ENCODE results near the gene RIPK4. TPM values are rescaled to one million over a fixed set of nuclear protein-coding genes. Genes with fewer than 3 reads are reported as not detected.
A peak's percentile ranks its signal among the peaks of the same experiment; 100 is the strongest.

Gene RIPK4
- total RNA-seq, 4 donors from 2014 or later, result 38.6 to 59.5 (median 50.0) TPM

- WGBS, result 46% methylated on average over 8 of the region's 31 CpGs
- H3K27me3 ChIP-seq, result peaks cover 6% of the 10 kb centered on the region
- no peaks in the 10 kb centered on the region for H3K9me3 ChIP-seq
- DNase-seq (ENCODE audit: low spot score in 2 of 2), result no peak
- TF ChIP-seq EP300 (IDR thresholded peaks at IDR 0.05) (no peak), POLR2AphosphoS5 (IDR thresholded peaks at IDR 0.05) (no peak), POLR2A (IDR thresholded peaks at IDR 0.05) (no peak)
- TF ChIP-seq, protein P1, sequence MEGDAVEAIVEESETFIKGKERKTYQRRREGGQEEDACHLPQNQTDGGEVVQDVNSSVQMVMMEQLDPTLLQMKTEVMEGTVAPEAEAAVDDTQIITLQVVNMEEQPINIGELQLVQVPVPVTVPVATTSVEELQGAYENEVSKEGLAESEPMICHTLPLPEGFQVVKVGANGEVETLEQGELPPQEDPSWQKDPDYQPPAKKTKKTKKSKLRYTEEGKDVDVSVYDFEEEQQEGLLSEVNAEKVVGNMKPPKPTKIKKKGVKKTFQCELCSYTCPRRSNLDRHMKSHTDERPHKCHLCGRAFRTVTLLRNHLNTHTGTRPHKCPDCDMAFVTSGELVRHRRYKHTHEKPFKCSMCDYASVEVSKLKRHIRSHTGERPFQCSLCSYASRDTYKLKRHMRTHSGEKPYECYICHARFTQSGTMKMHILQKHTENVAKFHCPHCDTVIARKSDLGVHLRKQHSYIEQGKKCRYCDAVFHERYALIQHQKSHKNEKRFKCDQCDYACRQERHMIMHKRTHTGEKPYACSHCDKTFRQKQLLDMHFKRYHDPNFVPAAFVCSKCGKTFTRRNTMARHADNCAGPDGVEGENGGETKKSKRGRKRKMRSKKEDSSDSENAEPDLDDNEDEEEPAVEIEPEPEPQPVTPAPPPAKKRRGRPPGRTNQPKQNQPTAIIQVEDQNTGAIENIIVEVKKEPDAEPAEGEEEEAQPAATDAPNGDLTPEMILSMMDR (IDR thresholded peaks at IDR 0.05), result no peak
- H3K4me1 ChIP-seq, result peaks cover 45% of the 10 kb centered on the region
- no peaks in the 10 kb centered on the region for H3K36me3 ChIP-seq
- H3K4me3 ChIP-seq, result peak overlapping the region; percentile 19
- H3K27ac ChIP-seq, result peak overlapping the region; percentile 42
These were observed 38.8 kb downstream of the RIPK4 start for GRCh38 chr21:41727784-41728763.

DNA sequence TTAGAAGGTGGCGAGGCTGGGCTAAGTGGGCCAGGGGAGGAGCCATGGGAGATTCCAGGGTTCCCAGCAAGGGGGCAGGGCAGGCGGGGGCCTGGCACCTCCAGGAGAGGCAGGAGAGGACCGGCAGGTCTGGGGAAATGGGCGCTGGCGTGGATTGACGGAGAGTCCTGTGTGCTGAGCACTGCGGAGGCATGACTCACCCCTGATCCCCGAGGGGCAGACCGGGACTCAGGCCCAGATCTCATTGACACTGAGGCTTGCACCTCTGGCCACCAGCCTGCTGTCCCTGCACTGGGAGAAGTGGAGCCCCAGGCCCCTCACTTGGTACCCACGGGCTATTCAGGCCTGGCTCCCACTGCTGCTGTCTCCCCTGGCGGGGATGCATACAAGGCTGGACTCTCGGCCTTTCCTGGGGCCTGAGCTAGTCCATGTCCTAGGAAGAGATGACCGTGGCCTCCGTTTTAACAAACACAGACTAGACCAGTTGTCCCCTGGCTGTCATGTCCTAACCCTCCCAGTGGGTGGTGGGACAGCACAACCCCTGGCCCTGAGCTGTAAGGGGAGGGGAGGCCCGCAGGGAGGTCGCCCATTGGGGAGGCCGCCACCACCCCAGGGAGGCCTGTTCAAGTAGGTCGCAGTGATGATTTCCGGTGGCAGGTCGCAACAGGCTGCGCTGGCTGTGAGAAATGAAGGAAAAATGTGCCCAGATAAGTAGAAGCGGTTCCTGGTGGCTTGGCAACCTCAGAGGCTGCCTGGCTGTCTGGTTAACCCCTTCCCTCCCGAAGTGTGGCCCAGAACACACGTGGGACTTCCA, 39.7 kb downstream of the RIPK4 start:
- peaks cover 6% of the 10 kb centered on the region for H3K27me3 ChIP-seq
- DNase-seq (ENCODE audit: low spot score in 2 of 2), result peak in 1 of 2 donors; percentile 82
- WGBS, result 34% methylated on average over 13 of the region's 24 CpGs
- no peaks in the 10 kb centered on the region for H3K36me3 ChIP-seq
- H3K4me1 ChIP-seq, result peaks cover 45% of the 10 kb centered on the region
- peak in 1 of 3 donors; percentile 63 for TF ChIP-seq POLR2AphosphoS5 (IDR thresholded peaks at IDR 0.05)
- TF ChIP-seq, protein P1 (IDR thresholded peaks at IDR 0.05), result no peak
- peak overlapping the region; percentile 50 for H3K27ac ChIP-seq
- peak overlapping the region; percentile 19 for H3K4me3 ChIP-seq
- no peaks in the 10 kb centered on the region for H3K9me3 ChIP-seq

- H3K27ac ChIP-seq, result peak overlapping the region; percentile 50
- H3K4me3 ChIP-seq, result no peak overlapping the region
- H3K4me1 ChIP-seq, result peaks cover 45% of the 10 kb centered on the region
- TF ChIP-seq POLR2AphosphoS5 (IDR thresholded peaks at IDR 0.05) (no peak), EP300 (IDR thresholded peaks at IDR 0.05) (no peak), POLR2A (IDR thresholded peaks at IDR 0.05) (no peak)
- TF ChIP-seq, protein P1 (IDR thresholded peaks at IDR 0.05), result no peak
- peaks cover 6% of the 10 kb centered on the region for H3K27me3 ChIP-seq
- H3K36me3 ChIP-seq, result no peaks in the 10 kb centered on the region
- 55% methylated on average over 9 of the region's 9 CpGs for WGBS
- no peak for DNase-seq (ENCODE audit: low spot score in 2 of 2)
- no peaks in the 10 kb centered on the region for H3K9me3 ChIP-seq
These were observed 40.3 kb downstream of the RIPK4 start for GRCh38 chr21:41726630-41726969.

DNA sequence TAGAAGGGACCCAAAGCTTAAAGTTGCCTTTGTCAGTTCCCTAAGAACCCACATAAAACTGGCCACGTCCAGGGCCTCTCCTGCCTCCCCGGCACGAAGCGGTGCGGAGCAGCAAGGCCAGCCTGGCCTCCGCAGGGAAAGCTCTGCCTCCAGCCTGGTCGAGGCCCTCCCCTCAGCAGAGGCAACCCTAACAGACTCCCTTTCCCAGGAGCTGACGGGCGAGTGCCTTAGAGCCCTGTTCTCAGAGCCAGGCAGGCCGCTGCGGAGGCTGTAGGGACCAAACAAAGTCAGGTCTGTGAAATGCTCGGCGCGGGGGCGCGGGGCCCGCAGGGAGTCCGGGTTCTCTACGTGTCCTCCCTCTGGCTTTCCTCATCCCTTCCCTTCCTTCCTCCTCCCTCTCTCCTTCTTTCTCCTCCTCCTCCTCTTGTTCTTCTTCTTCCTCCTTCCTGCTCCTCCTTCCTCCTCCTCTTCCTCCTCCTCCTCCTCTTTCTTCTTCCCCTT, 40.7 kb downstream of the RIPK4 start:
- peaks cover 45% of the 10 kb centered on the region for H3K4me1 ChIP-seq
- H3K4me3 ChIP-seq, result no peak overlapping the region
- no peaks in the 10 kb centered on the region for H3K9me3 ChIP-seq
- TF ChIP-seq POLR2A (IDR thresholded peaks at IDR 0.05) (no peak), POLR2AphosphoS5 (IDR thresholded peaks at IDR 0.05) (no peak), EP300 (IDR thresholded peaks at IDR 0.05) (no peak)
- TF ChIP-seq, protein P1 (IDR thresholded peaks at IDR 0.05), result no peak
- H3K27me3 ChIP-seq, result peaks cover 6% of the 10 kb centered on the region
- 76% methylated on average over 14 of the region's 19 CpGs for whole genome bisulfite sequencing
- no peak for DNase-seq (ENCODE audit: low spot score in 2 of 2)
- H3K36me3 ChIP-seq, result no peaks in the 10 kb centered on the region
- H3K27ac ChIP-seq, result no peak overlapping the region

Data from suprapubic skin (tissue), 4 donors.